Measurements from ENCODE around the gene RSRC1. TPM values are rescaled to one million over a fixed set of nuclear protein-coding genes. Genes with fewer than 3 reads are reported as not detected.

The RSRC1 gene
- polyA plus RNA-seq, 4 donors, result 9.4 to 24.4 (median 11.6) TPM

DNA sequence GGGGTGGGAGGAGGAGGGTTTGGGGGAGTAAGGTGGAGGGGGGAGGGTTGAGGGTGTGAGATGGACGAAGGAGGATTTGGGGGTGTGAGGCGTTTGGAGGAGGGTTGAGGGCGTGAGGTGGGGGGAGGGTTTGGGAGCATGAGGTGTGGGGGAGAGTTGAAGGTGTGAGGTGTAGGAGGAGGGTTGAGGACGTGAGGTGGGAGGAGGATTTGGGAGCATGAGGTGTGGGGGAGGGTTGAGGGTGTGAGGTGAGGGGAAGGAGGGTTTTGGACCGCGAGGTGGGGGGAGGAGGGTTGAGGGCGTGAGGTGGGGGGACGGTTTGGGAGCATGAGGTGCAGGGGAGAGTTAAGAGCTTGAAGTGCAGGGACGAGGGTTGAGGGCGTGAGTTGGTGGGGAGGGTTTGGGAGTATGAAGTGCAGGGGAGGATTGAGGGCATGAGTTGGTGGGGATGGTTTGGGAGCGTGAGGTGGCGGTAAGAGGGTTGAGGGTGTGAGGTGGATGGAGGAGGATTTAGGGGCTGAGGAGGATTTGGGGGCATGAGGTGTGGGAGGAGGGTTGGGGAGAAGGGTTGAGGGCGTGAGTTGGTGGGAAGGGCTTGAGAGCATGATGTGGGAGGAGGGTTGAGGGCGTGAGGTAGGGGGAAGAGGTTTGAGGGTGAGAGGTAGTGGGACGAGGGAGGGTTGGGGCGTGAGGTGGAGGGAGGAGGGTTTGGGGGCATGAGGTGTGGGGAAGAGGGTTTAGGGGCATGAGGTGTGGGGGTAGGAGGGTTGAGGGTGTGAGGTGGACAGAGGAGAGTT lies 462.3 kb downstream of the RSRC1 start:
- WGBS, 3 donors, result 85 to 93% (median 93%) methylated on average over 15 to 16 of the region's 16 CpGs
- Histone ChIP-seq H3K4me1 (ENCODE audit: control insufficient read depth in 3 of 3, insufficient read depth in 2 of 3, low read depth in 1 of 3, low read length in 2 of 3) (peaks cover 0 to 4% (median 4%) of the 10 kb centered on the region in 3 donors), H3K27me3 (ENCODE audit: control insufficient read depth in 3 of 3, insufficient read depth in 3 of 3, low read length in 3 of 3) (peaks cover 0 to 16% (median 1%) of the 10 kb centered on the region in 3 donors), H3K9me3 (ENCODE audit: control insufficient read depth in 2 of 2, insufficient read depth in 1 of 2, low read depth in 1 of 2, low read length in 1 of 2) (no peaks in the 10 kb centered on the region), H3K4me3 (ENCODE audit: low read depth in 1 of 3, low read length in 3 of 3) (no peak overlapping the region), H3K27ac (ENCODE audit: low read depth in 1 of 3, low read length in 2 of 3) (no peak overlapping the region), H3K36me3 (ENCODE audit: control insufficient read depth in 3 of 3, insufficient read depth in 2 of 3, low read depth in 1 of 3, low read length in 3 of 3) (no peaks in the 10 kb centered on the region)
- DNase-seq (no peak), FAIRE-seq (no peak)

GRCh38 chr3:158572766-158573060 lies 462.8 kb downstream of the RSRC1 start:
- no peaks in the 10 kb centered on the region for H3K9me3 ChIP-seq (ENCODE audit: control insufficient read depth in 2 of 2, insufficient read depth in 1 of 2, low read depth in 1 of 2, low read length in 1 of 2)
- H3K36me3 ChIP-seq (ENCODE audit: control insufficient read depth in 3 of 3, insufficient read depth in 2 of 3, low read depth in 1 of 3, low read length in 3 of 3), result no peaks in the 10 kb centered on the region
- H3K27me3 ChIP-seq (ENCODE audit: control insufficient read depth in 3 of 3, insufficient read depth in 3 of 3, low read length in 3 of 3), result peaks cover 0 to 16% (median 1%) of the 10 kb centered on the region in 3 donors
- H3K4me1 ChIP-seq (ENCODE audit: control insufficient read depth in 3 of 3, insufficient read depth in 2 of 3, low read depth in 1 of 3, low read length in 2 of 3), result peaks cover 0 to 4% (median 4%) of the 10 kb centered on the region in 3 donors
- no peak overlapping the region for H3K4me3 ChIP-seq (ENCODE audit: low read depth in 1 of 3, low read length in 3 of 3)
- FAIRE-seq (no peak), DNase-seq (no peak)
- H3K27ac ChIP-seq (ENCODE audit: low read depth in 1 of 3, low read length in 2 of 3), result no peak overlapping the region
- 82 to 92% (median 90%) methylated on average over 8 of the region's 8 CpGs for WGBS, 3 donors

GRCh38 chr3:158573714-158574113 lies 463.8 kb downstream of the RSRC1 start:
- 80 to 87% (median 86%) methylated on average over 7 of the region's 7 CpGs for WGBS, 3 donors
- Histone ChIP-seq H3K27ac (ENCODE audit: low read depth in 1 of 3, low read length in 2 of 3) (no peak overlapping the region), H3K9me3 (ENCODE audit: control insufficient read depth in 2 of 2, insufficient read depth in 1 of 2, low read depth in 1 of 2, low read length in 1 of 2) (no peaks in the 10 kb centered on the region), H3K4me1 (ENCODE audit: control insufficient read depth in 3 of 3, insufficient read depth in 2 of 3, low read depth in 1 of 3, low read length in 2 of 3) (peaks cover 0 to 4% (median 4%) of the 10 kb centered on the region in 3 donors), H3K27me3 (ENCODE audit: control insufficient read depth in 3 of 3, insufficient read depth in 3 of 3, low read length in 3 of 3) (peaks cover 0 to 16% (median 1%) of the 10 kb centered on the region in 3 donors), H3K4me3 (ENCODE audit: low read depth in 1 of 3, low read length in 3 of 3) (no peak overlapping the region), H3K36me3 (ENCODE audit: control insufficient read depth in 3 of 3, insufficient read depth in 2 of 3, low read depth in 1 of 3, low read length in 3 of 3) (no peaks in the 10 kb centered on the region)
- DNase-seq (no peak), FAIRE-seq (no peak)

DNA sequence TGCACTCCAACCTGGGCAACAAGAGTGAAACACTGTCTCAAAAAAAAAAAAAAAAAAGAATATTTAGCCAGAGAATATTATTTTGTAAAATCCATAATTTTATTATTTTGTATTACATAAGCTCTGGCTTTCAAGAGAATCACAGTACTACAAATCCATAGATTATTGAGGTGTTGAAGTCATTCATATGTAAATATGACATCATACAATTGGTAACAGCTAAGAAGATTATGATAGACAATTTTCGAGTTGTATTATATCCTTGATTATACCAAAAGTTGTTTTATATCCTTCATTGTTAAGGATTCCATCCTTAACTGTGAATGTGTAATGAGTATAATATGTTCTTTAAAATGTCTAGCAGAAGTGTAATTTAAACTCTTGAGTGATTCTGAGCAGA lies 464.8 kb downstream of the RSRC1 start:
- peaks cover 0 to 4% (median 4%) of the 10 kb centered on the region in 3 donors for H3K4me1 ChIP-seq (ENCODE audit: control insufficient read depth in 3 of 3, insufficient read depth in 2 of 3, low read depth in 1 of 3, low read length in 2 of 3)
- no peak for FAIRE-seq
- no peaks in the 10 kb centered on the region for H3K9me3 ChIP-seq (ENCODE audit: control insufficient read depth in 2 of 2, insufficient read depth in 1 of 2, low read depth in 1 of 2, low read length in 1 of 2)
- H3K36me3 ChIP-seq (ENCODE audit: control insufficient read depth in 3 of 3, insufficient read depth in 2 of 3, low read depth in 1 of 3, low read length in 3 of 3), result no peaks in the 10 kb centered on the region
- DNase-seq, result no peak
- H3K4me3 ChIP-seq (ENCODE audit: low read depth in 1 of 3, low read length in 3 of 3), result no peak overlapping the region
- 60 to 75% (median 64%) methylated on average over 1 of the region's 1 CpG for WGBS, 3 donors
- no peak overlapping the region for H3K27ac ChIP-seq (ENCODE audit: low read depth in 1 of 3, low read length in 2 of 3)
- H3K27me3 ChIP-seq (ENCODE audit: control insufficient read depth in 3 of 3, insufficient read depth in 3 of 3, low read length in 3 of 3), result peaks cover 0 to 16% (median 1%) of the 10 kb centered on the region in 3 donors

- no peaks in the 10 kb centered on the region for H3K27me3 ChIP-seq (ENCODE audit: control insufficient read depth in 3 of 3, insufficient read depth in 3 of 3, low read length in 3 of 3)
- H3K4me3 ChIP-seq (ENCODE audit: low read depth in 1 of 3, low read length in 3 of 3), result no peak overlapping the region
- no peaks in the 10 kb centered on the region for H3K36me3 ChIP-seq (ENCODE audit: control insufficient read depth in 3 of 3, insufficient read depth in 2 of 3, low read depth in 1 of 3, low read length in 3 of 3)
- DNase-seq (no peak), FAIRE-seq (no peak)
- no peaks in the 10 kb centered on the region for H3K4me1 ChIP-seq (ENCODE audit: control insufficient read depth in 3 of 3, insufficient read depth in 2 of 3, low read depth in 1 of 3, low read length in 2 of 3)
- no peak overlapping the region for H3K27ac ChIP-seq (ENCODE audit: low read depth in 1 of 3, low read length in 2 of 3)
- no peaks in the 10 kb centered on the region for H3K9me3 ChIP-seq (ENCODE audit: control insufficient read depth in 2 of 2, insufficient read depth in 1 of 2, low read depth in 1 of 2, low read length in 1 of 2)
These were observed 480.3 kb downstream of the RSRC1 start for GRCh38 chr3:158590223-158590622.

Other genes starting within 250 kb of the RSRC1 start
- gene SHOX2, start 3.7 kb upstream of the RSRC1 start, polyA plus RNA-seq, result under 1 TPM in 2 of 4 donors, not detected in 2; 0.03 to 0.13 TPM